Measurements from ENCODE around the gene TMEM121.

The TMEM121 gene

DNA sequence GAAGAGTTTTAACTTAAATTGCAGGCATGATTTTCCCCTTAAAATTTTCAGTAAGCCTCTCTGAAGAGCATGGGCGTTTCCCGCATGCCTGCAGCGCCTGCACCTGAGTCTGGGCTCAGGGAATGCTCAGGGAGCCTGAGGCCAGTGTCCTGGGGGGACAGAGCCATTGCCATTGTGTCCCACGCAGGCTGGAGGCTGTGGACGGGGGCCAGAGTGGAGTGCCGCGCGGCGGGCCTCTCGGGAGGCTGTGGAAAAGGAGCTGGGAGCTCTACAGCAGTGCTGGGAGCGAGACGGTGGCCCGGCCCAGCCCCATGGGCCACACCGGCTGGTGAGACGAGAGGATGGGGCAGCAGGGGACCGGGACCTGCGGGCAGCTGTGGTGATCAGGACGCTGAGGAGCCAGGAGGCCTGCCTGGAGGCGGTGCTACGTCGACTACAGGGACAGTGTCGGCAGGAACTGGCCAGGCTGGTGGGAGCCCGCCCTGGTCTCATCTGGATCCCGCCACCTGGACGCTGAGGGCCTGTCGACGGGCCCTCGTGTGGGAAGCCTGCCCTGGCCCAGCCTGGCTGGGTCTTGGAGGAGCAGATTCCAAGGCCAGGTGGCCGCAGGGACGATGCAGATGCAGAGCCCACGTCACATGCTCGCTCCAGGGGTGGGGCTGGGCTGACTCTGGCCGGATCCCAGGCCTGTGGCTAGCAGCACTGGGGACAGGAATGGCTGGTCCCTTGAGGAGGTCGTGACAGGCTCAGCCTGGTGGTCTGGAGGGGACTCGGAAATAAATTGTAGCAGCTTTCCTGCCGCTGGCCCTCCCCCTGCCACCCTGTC lies 27.7 kb upstream of the TMEM121 start:
- no peak for DNase-seq

DNA sequence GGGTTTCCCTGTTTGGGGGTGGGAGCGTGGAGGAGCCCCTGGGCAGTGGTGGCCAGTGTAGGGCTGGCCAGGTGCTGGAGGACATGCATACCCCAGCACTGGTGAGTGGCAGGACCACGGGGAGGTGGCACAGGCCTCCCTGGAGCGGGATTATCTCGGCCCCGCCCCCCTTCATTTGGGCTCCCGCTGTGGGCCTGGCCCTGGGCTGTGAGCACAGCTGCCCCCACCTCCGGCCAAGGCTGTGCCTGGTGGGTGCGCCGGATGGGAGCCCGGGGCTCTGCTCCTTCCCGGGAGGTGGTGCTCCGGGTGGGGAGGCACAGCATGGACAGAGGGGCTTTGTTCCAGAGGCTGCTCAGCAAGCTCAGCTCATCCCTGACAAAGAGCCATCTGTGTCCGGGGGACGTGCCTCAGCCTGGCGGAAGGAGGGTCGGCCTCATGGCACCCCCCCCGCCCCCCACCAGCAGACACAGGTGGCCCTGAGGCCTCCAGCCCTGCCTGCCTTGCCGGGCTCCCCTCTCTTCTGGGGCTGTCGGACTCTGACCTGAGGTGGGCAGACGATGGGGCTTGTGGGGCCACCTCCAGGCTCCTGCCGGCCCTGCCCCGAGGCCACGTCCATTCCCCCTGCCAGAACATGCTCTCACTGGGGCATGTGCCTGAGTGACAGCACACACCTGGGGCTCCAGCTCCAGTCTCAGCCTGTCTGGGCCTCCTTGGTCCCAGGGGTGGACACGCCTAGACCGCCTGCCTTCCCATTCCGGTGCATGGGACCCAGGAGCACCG lies 26.9 kb upstream of the TMEM121 start:
- DNase-seq, result no peak

GRCh38 chr14:105500036-105500725 lies 26.2 kb upstream of the TMEM121 start:
- no peak for DNase-seq

DNA sequence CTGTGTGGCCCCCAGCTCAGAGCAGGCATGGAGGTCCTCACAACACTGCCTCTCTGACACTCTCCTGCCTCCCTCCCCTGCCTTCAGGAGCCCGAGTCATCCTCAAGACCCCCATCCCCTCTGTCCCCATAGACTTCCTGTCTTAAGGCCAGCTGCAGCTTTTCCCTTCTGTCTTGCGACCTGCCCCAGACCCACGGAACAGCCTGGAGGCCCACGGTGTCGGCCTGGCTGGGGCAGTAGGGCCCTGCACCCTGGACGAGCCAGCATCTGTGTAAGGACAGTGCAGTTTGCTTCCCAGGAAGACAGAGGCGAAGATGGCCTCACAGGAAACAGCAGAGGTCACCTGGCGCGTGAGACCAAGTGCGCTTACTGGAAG lies 25.7 kb upstream of the TMEM121 start:
- no peak for DNase-seq

DNA sequence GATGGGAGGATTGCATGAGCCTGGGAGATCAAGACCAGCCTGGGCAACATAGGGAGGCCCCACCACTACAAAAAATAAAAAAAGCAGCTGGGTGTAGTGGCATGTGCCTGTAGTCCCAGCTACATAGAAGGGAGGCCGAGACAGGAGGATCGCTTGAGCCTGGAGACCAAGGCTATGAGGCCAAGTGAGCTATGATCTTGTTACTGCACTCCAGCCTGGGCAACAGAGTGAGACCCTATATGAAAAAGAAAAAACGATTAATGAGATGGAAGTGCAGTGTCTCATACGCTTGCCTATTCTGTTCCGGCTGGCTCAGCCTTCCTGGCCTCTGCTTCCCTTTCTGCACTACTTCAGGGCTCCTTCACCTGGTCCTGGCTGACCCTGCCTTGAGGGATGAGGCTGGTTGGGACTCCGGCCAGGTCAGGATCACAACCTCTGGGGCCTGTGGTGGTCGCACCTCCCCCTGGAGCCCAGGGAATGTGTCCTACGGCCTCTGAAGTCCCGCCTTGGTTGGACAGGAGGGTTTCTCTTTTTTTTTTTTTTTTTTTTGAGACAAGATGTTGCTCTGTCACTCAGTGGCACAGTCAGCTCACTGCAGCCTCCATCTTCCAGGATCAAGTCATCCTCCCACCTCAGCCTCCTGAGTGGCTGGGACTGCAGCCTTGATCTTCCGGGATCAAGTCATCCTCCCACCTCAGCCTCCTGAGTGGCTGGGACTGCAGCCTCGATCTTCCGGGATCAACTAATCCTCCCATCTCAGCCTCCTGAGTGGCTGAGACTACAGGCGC lies 24.7 kb upstream of the TMEM121 start:
- DNase-seq, result no peak

DNA sequence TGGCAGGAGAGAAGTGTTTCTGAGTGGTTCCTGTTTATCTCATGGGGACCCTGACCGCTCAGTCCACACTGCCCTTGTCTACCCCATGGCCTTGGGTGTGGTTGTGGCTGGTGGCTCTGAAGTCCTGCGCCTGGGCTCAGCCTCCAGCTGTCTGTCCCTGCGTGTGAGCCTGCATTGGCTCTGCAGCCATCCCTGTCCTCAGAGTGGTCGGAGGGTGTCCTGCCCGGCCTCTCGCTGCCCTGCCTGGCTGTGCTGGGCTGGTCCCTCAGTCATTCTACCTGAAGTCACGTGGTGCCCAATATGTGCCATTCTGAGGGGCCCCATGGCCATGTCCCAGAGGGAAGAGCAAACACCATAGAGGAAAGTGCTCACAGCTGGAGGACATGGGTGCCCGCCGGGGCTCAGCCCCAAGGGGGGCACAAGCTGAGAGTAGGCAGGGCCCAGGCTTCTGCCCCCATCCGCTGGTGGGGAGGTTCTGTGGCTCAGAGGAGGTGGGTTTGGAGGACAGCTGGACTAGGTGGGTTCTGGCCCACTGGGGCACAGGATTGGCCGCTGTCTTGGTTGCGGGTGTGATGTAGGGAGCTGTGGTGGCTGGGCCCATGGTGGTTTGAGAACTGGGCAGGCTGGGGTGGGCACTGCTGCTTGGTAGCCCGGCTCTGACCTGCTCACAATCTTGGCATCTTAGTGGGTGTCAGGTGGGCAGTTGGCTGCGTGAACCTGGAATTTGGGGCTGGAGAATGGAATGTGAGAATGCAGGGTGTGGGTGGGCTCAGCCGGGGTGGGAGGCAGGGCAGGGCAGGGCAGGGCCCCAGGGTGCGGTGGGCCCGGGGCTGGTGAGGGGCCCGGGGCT lies 23.7 kb upstream of the TMEM121 start:
- DNase-seq, result no peak

DNA sequence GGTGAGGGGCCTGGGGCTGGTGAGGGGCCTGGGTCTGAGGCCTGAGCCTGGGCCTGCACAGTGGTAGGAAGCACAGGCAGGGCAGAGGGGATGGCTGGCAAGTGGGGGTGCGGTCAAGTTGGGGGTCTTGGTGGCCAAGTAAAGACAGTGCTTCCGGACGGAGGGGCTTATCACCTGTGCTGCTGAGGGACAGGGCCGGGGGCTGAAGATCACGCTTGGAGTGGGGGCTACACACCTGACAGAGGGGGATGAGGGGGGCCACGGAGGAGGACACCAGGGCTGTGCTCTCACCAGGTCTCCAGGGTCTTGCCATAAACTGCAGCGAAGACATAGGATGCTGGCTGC lies 23.1 kb upstream of the TMEM121 start:
- no peak for DNase-seq

GRCh38 chr14:105503935-105504692 lies 22.3 kb upstream of the TMEM121 start:
- DNase-seq, result no peak

DNA sequence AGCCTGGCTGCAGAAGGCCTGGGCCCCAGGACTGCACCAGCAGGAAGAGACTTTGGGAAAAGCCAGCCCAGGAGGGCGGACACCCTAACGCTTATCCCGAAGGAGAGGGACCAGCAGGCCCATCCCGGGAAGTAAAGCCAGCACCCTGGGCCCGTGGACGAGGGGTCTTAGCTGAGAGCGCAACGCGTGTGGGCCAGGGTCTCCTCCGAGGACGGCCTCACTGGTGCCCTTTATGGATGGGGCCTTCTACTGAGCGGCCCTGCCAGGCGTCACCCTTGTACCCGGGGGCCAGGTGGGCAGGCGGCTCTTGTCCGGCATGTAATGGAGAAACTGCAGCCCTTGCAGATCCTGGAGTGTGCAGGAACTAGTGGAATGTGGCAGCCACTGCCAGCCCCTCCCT lies 21.3 kb upstream of the TMEM121 start:
- DNase-seq, result no peak

DNA sequence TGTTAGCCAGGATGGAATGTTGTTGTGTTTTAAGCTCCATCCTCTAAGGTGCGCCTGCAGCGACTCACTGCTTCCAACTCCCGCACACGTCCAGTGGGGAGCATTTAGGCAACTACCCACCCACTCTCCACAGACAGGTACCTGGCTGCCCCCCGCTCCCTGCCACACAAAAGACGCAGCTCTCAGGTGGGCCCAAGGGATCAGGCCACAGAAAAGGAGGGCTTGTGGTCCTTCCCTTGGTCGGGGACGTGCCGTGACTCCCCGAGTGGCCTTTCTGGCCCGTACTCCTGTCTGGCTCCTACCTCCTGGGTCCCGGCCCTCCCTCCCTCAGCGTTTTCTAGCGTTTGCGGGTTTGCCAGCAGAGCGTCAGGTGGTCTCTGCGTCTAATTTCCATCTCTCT lies 19.1 kb upstream of the TMEM121 start:
- no peak for DNase-seq

DNA sequence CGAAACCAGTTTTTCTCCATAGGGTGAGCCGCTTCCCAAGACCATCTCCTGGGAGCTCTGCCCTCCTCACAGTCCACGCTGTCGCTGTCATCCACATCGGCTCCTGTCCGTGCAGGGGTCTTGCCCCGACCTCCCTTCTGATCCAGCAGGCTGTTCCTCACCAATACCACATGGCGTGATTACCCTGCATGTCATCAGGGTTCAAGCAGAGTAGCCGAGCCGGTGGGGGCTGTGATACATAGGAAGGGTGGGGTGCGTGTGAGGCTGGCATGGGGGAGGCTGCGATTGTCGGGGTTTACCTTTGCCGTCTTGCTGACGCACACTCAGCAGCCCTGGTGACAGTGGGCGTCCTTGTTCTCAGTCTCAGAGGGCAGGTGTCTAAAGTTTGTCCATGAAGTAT lies 18.3 kb upstream of the TMEM121 start:
- no peak for DNase-seq

DNA sequence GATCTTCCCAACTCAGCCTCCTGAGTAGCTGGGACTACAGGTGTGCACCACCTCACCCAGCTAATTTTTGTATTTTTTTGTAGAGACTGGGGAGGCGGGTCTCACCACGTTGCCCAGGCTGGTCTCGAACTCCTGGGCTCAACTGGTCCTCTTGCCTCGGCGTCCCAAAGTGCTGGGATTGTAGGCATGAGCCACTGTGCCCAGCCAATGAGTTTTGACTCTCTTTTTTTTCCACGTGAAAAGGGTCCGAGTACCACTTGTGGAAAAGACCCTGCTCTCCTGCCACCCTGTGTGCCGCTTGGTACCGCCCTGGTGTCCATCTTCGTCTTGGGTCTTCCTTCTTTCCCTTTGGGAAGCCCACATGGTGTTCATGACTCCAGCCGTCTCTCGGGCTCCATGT lies 17.8 kb upstream of the TMEM121 start:
- no peak for DNase-seq

- DNase-seq, result no peak
Observed at GRCh38 chr14:105517096-105517495, 9.3 kb upstream of the TMEM121 start.

DNA sequence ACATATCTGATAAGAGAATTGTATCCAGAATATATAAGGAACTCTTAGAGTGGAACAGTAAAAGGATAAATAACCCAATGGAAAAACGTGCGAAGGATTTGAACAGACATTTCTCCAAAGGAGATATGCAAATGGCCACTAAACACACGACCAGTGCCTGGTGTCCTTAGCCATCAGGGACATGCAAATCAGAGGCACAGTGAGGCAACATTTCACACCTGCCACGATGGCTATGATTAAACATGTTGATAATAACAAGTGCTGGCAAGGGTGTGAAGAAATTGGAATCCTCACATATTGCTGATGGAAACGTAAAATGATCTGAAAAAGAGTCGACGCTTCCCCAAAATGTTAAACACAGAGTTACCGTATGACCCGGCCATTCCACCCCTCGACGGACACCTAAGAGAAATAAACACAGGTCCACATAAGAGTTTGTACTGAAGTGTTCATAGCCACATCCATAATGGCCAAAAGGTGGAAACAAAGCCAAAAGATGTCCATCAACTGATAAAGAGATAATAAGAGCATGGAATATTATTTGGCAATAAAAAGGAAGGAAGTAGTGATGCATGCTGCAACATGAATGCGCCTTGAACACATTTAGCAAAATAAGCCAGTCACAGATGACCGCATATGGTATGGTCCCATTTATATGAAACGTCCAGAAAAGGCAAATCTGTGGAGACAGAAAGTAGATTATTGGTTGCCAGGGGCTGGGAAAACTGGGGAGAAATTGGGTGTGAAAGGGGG lies 6.3 kb upstream of the TMEM121 start:
- DNase-seq, result no peak

GRCh38 chr14:105525326-105525725 lies 1.1 kb upstream of the TMEM121 start:
- DNase-seq, result no peak

DNA sequence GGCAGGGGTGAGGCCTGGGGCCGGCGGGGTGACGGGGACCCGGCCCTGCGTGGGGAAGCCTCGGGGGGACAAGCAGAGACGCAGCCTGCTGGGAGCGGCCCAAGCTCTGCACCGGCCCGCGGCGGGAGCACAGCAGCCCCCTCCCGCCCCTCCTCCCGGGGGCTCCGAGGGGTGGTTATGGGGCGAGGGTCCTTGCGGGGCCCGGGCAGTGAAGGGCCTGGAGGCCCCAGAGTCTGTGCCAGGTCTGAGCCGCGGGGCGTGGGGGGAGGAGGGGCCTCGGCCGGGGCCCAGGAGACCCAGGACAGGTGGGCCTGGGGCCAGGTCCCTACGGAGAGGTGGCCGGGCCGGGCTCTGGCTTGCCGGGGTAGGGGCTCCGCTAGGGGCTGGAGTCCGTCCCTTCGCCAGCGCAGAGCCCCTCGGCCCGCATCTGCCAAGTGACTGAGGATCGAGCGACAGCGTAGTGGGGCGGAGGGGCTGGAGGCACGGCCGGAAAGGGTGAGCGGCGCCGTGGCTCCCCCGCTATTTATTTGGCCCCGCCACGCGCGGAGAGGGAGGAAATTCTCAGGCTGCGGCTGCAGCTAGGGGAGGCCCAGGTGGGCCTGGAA lies 495 bp downstream of the TMEM121 start:
- DNase-seq, result no peak

GRCh38 chr14:105527381-105527825 lies 1.0 kb downstream of the TMEM121 start:
- DNase-seq, result no peak

DNA sequence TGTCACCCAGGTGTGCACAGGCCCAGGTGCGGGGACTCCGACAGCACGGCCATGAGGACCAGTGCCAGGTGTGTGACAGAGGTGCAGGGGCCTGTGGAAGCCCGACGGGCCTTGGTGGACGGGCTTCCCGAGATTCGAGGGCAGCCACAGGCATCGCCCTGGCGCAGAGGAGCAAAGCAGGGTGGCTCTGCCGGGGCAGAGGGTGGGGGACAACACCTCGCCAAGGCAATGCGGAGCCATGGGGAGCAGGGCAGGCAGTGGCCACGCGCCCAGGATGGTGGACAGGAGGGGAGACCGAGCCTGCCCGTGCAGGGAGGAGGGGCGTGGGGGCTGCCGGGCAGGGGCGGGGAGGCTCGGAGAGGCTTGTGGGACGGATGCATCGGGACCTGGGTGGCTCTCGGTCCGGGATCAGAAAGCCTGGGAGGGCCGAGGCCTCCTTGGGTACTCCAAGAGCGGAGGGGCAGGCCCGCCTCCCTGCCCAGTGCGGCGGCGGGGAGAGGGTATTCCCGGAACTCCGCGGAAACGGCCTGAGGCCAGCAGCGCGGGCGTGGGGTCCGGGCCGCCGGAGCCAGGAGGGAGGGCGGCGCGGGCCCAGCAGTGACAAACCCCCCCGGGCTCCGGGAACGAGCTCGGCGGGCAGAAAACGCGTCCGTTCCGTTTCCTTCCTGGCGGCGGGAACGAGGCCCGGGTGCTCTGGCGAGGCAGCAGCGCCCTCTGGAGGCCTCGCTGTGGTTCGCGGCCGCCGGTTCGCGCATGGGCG lies 1.6 kb downstream of the TMEM121 start:
- DNase-seq, result peak; percentile 74

Data from fibroblast of skin of scalp (primary cell).